Choroid plexus epithelial cell (primary cell): Measurements from ENCODE around the gene PFDN1.
A peak's percentile ranks its signal among the peaks of the same experiment; 100 is the strongest.

ENCODE experiments used
- DNase-seq: peaks from one replicate; pipeline ENCODE4 v3.0.0-alpha.2; 2010; ENCODE audit warnings: low read depth
- H3K4me3 ChIP-seq: 2 replicates; pipeline ENCODE4 v1.5.1; 2011; ENCODE audit warnings: low read depth, mild to moderate bottlenecking, control low read depth, low read length, moderate library complexity
- CTCF ChIP-seq: conservative IDR thresholded peaks from 2 replicates; pipeline ENCODE4 v1.5.1; 2011; ENCODE audit warnings: low read depth, mild to moderate bottlenecking, control low read depth, inconsistent platforms, low read length, moderate library complexity

PFDN1 gene

GRCh38 chr5:140339636-140340035 lies 36.7 kb upstream of the PFDN1 start:
- TF ChIP-seq CTCF: no peak
- no peak for DNase-seq
- H3K4me3 ChIP-seq: no peak overlapping the region

- H3K4me3 ChIP-seq: no peak overlapping the region
- DNase-seq: no peak
- TF ChIP-seq CTCF: no peak
These were observed 36.0 kb upstream of the PFDN1 start for GRCh38 chr5:140338908-140339307.

- TF ChIP-seq CTCF: no peak
These were observed 35.4 kb upstream of the PFDN1 start for GRCh38 chr5:140338336-140338735.

GRCh38 chr5:140337880-140338279 lies 35.0 kb upstream of the PFDN1 start:
- H3K4me3 ChIP-seq: no peak overlapping the region
- DNase-seq: no peak
- TF ChIP-seq CTCF: no peak

More at GRCh38 chr5:140338336-140338735, 35.4 kb upstream of the PFDN1 start:
- DNase-seq: no peak
- H3K4me3 ChIP-seq: no peak overlapping the region

- H3K4me3 ChIP-seq: no peak overlapping the region
- DNase-seq: peak; percentile 60
- TF ChIP-seq CTCF: peak; percentile 32
These were observed 33.5 kb upstream of the PFDN1 start for GRCh38 chr5:140336388-140336787.

GRCh38 chr5:140331638-140332037 lies 28.7 kb upstream of the PFDN1 start:
- TF ChIP-seq CTCF: no peak
- DNase-seq: no peak
- H3K4me3 ChIP-seq: no peak overlapping the region

- DNase-seq: no peak
- no peak for TF ChIP-seq CTCF
- no peak overlapping the region for H3K4me3 ChIP-seq
These were observed 27.0 kb upstream of the PFDN1 start for GRCh38 chr5:140329739-140330481.
